Fibroblast of the aortic adventitia (primary cell): Measurements from ENCODE around the gene STYK1. TPM values are rescaled to one million over a fixed set of nuclear protein-coding genes. Genes with fewer than 3 reads are reported as not detected.

Experiments
- DNase-seq: peaks from one replicate; pipeline ENCODE4 v3.0.0-alpha.2; 2010; ENCODE audit warnings: low read depth
- H3K4me3 ChIP-seq: 2 replicates; pipeline ENCODE4 v1.5.1; 2011; ENCODE audit warnings: low read depth, mild to moderate bottlenecking, control low read depth, low read length, moderate library complexity
- CTCF ChIP-seq: IDR thresholded peaks from 2 replicates; pipeline ENCODE4 v1.5.1; 2011; ENCODE audit warnings: mild to moderate bottlenecking, low read length, control low read depth, inconsistent platforms; ENCODE audit not compliant: insufficient read depth
- total RNA-seq: library from RNA; depleted of rRNA; stranded (reverse); fragments of >200 nt; gene quantifications from 2 replicates; pipeline ENCODE4 v1.2.3, GENCODE V29; 2012; ENCODE audit warnings: low replicate concordance

STYK1 gene
- total RNA-seq, 1 donor: 0.27 TPM

GRCh38 chr12:10689146-10689545, 15.3 kb upstream of the STYK1 start:
- no peak for TF ChIP-seq CTCF
- DNase-seq: no peak
- no peak overlapping the region for H3K4me3 ChIP-seq

GRCh38 chr12:10688042-10688441, 14.2 kb upstream of the STYK1 start:
- no peak for DNase-seq
- TF ChIP-seq CTCF: no peak
- H3K4me3 ChIP-seq: no peak overlapping the region

GRCh38 chr12:10672231-10672868, 1.5 kb downstream of the STYK1 start:
- DNase-seq: no peak
- H3K4me3 ChIP-seq: no peak overlapping the region
- TF ChIP-seq CTCF: no peak

GRCh38 chr12:10669533-10669932, 4.3 kb downstream of the STYK1 start:
- H3K4me3 ChIP-seq: no peak overlapping the region
- no peak for TF ChIP-seq CTCF
- DNase-seq: no peak

- H3K4me3 ChIP-seq: no peak overlapping the region
- no peak for DNase-seq
- TF ChIP-seq CTCF: no peak
These were observed 5.3 kb downstream of the STYK1 start for GRCh38 chr12:10668526-10668925.

- H3K4me3 ChIP-seq: no peak overlapping the region
- DNase-seq: no peak
- no peak for TF ChIP-seq CTCF
These were observed 6.3 kb downstream of the STYK1 start for GRCh38 chr12:10667581-10667980.

GRCh38 chr12:10664499-10664898, 9.4 kb downstream of the STYK1 start:
- H3K4me3 ChIP-seq: no peak overlapping the region
- DNase-seq: no peak
- no peak for TF ChIP-seq CTCF
